Smooth muscle cell (in vitro differentiated cells): ENCODE results near the gene NXPH2. TPM values are rescaled to one million over a fixed set of nuclear protein-coding genes. Genes with fewer than 3 reads are reported as not detected.
A peak's percentile ranks its signal among the peaks of the same experiment; 100 is the strongest.
"Not testable (repeated sequence)": the region's sequence is repeated elsewhere in the genome, so short reads cannot be mapped to it uniquely, and the experiment has no call there.

ENCODE experiments used
- DNase-seq: peaks from one replicate; lab custom pipeline; 2025; ENCODE audit not compliant: unreplicated experiment; lab: John Stamatoyannopoulos, UW
- H2AFZ ChIP-seq: fragments of 200-600 bp; sonication (generic); 2 replicates; pipeline ENCODE4 v1.6.0; 2016; ENCODE audit warnings: antibody characterized with exemption, low read depth, mild to moderate bottlenecking
- H3F3A ChIP-seq: fragments of 200-600 bp; sonication (generic); 2 replicates; pipeline ENCODE4 v1.6.0; 2017; ENCODE audit warnings: antibody characterized with exemption, low read depth
- H3K27ac ChIP-seq: fragments of 200-600 bp; sonication (generic); 2 replicates; pipeline ENCODE4 v1.5.1; 2016; ENCODE audit warnings: low read depth, mild to moderate bottlenecking
- H3K27me3 ChIP-seq: fragments of 200-600 bp; sonication (generic); 2 replicates; pipeline ENCODE4 v1.6.1; 2016; ENCODE audit warnings: low read depth, mild to moderate bottlenecking
- H3K36me3 ChIP-seq: fragments of 200-600 bp; sonication (generic); 2 replicates; pipeline ENCODE4 v1.5.1; 2016; ENCODE audit warnings: low read depth
- H3K4me1 ChIP-seq: fragments of 200-600 bp; sonication (generic); 2 replicates; pipeline ENCODE4 v1.5.1; 2016; ENCODE audit warnings: low read depth
- H3K4me2 ChIP-seq: fragments of 200-600 bp; sonication (generic); 2 replicates; pipeline ENCODE4 v1.6.0; 2016; ENCODE audit warnings: mild to moderate bottlenecking
- H3K4me3 ChIP-seq: fragments of 200-600 bp; sonication (generic); 2 replicates; pipeline ENCODE4 v1.5.1; 2016; ENCODE audit warnings: mild to moderate bottlenecking
- H3K79me2 ChIP-seq: fragments of 200-600 bp; sonication (generic); 2 replicates; pipeline ENCODE4 v1.6.0; 2016; ENCODE audit warnings: low read depth, mild to moderate bottlenecking
- H3K9ac ChIP-seq: fragments of 200-600 bp; sonication (generic); 2 replicates; pipeline ENCODE4 v1.6.0; 2016; ENCODE audit warnings: low read depth
- H3K9me3 ChIP-seq: fragments of 200-600 bp; sonication (generic); replicated peaks from 2 replicates; pipeline ENCODE4 v1.5.1; 2016; ENCODE audit warnings: low read depth
- H4K20me1 ChIP-seq: fragments of 200-600 bp; sonication (generic); 2 replicates; pipeline ENCODE4 v1.6.0; 2016; ENCODE audit warnings: low read depth
- CTCF ChIP-seq: fragments of 200-600 bp; sonication (generic); IDR thresholded peaks from 2 replicates; pipeline ENCODE4 v1.5.1; 2017; ENCODE audit warnings: borderline replicate concordance, mild to moderate bottlenecking, antibody characterized with exemption; ENCODE audit not compliant: insufficient read depth, poor library complexity, severe bottlenecking
- WGBS: methylation state at CpG from one replicate; pipeline ENCODE4 v1.1.7; 2016; ENCODE audit warnings: low lambda C conversion rate; 5-methylcytosine and 5-hydroxymethylcytosine counted together
- polyA plus RNA-seq: library from polyadenylated mRNA; unstranded; fragments of >200 nt; fragmentation: Nextera tagmentation; extraction: Ambion mirVana; gene quantifications from 2 replicates; pipeline ENCODE4 v1.2.1, GENCODE V29; 2016
- total RNA-seq: library from RNA; depleted of rRNA; stranded (reverse); fragments of >200 nt; gene quantifications from 2 replicates; pipeline ENCODE4 v1.2.3, GENCODE V29; 2014

NXPH2 gene
- total and polyA plus RNA-seq, 2 experiments from 2014 or later: not detected

- no peak for DNase-seq
Observed at GRCh38 chr2:138649571-138649970, 130.6 kb downstream of the NXPH2 start.

GRCh38 chr2:138648606-138649005 lies 131.6 kb downstream of the NXPH2 start:
- Histone ChIP-seq H3K27me3 (no peaks in the 10 kb centered on the region), H3F3A (no peaks in the 10 kb centered on the region), H3K79me2 (no peaks in the 10 kb centered on the region), H3K4me1 (no peaks in the 10 kb centered on the region), H3K4me2 (no peak overlapping the region), H3K9ac (no peak overlapping the region), H4K20me1 (no peaks in the 10 kb centered on the region), H3K9me3 (no peaks in the 10 kb centered on the region), H3K36me3 (no peaks in the 10 kb centered on the region), H3K27ac (no peak overlapping the region), H3K4me3 (no peak overlapping the region), H2AFZ (no peak overlapping the region)
- 48% methylated on average over 4 of the region's 4 CpGs for WGBS
- DNase-seq: no peak
- TF ChIP-seq CTCF: no peak

More at GRCh38 chr2:138649571-138649970, 130.6 kb downstream of the NXPH2 start:
- Histone ChIP-seq H4K20me1 (no peaks in the 10 kb centered on the region), H3F3A (no peaks in the 10 kb centered on the region), H3K27ac (no peak overlapping the region), H3K4me1 (no peaks in the 10 kb centered on the region), H3K36me3 (no peaks in the 10 kb centered on the region), H3K27me3 (no peaks in the 10 kb centered on the region), H2AFZ (no peak overlapping the region), H3K9ac (no peak overlapping the region), H3K79me2 (no peaks in the 10 kb centered on the region), H3K4me2 (no peak overlapping the region), H3K9me3 (no peaks in the 10 kb centered on the region), H3K4me3 (no peak overlapping the region)
- WGBS: 24% methylated on average over 1 of the region's 1 CpG
- TF ChIP-seq CTCF: no peak

GRCh38 chr2:138644776-138645175 lies 135.4 kb downstream of the NXPH2 start:
- 84% methylated on average over 10 of the region's 10 CpGs for WGBS
- H2AFZ ChIP-seq, H3K79me2 ChIP-seq, DNase-seq, H3K4me2 ChIP-seq, H3K36me3 ChIP-seq, H3F3A ChIP-seq, H3K27me3 ChIP-seq, H3K4me1 ChIP-seq, H3K9me3 ChIP-seq, H3K4me3 ChIP-seq, H4K20me1 ChIP-seq: not testable (repeated sequence)
- Histone ChIP-seq H3K27ac (peak overlapping the region; percentile 92), H3K9ac (peak overlapping the region; percentile 39)

GRCh38 chr2:138640921-138641676 lies 139.1 kb downstream of the NXPH2 start:
- no peaks in the 10 kb centered on the region for H4K20me1 ChIP-seq
- H3K9ac ChIP-seq: no peak overlapping the region
- peak overlapping the region; percentile 76 for H3K27ac ChIP-seq
- WGBS: 73% methylated on average over 9 of the region's 9 CpGs
- H3K79me2 ChIP-seq: no peaks in the 10 kb centered on the region
- no peaks in the 10 kb centered on the region for H3K27me3 ChIP-seq
- H3K4me1 ChIP-seq: no peaks in the 10 kb centered on the region
- no peak for DNase-seq
- no peak overlapping the region for H3K4me3 ChIP-seq
- TF ChIP-seq CTCF: no peak
- no peaks in the 10 kb centered on the region for H3F3A ChIP-seq
- no peaks in the 10 kb centered on the region for H3K9me3 ChIP-seq
- H3K4me2 ChIP-seq: no peak overlapping the region
- H2AFZ ChIP-seq: no peak overlapping the region
- no peaks in the 10 kb centered on the region for H3K36me3 ChIP-seq
